GM10266 (cell line): ENCODE measurements around the gene KRT71.

Experiments
- DNase-seq: peaks from one replicate; pipeline ENCODE4 v3.0.0; 2012; ENCODE audit errors: extremely low spot score
- TF ChIP-seq, protein P1 (sequence below): IDR thresholded peaks from 2 replicates; pipeline ENCODE4 v1.5.1; 2012; ENCODE audit warnings: mild to moderate bottlenecking, low read depth; ENCODE audit not compliant: control insufficient read depth, insufficient read depth; ENCODE audit errors: missing control alignments

The KRT71 gene

DNA sequence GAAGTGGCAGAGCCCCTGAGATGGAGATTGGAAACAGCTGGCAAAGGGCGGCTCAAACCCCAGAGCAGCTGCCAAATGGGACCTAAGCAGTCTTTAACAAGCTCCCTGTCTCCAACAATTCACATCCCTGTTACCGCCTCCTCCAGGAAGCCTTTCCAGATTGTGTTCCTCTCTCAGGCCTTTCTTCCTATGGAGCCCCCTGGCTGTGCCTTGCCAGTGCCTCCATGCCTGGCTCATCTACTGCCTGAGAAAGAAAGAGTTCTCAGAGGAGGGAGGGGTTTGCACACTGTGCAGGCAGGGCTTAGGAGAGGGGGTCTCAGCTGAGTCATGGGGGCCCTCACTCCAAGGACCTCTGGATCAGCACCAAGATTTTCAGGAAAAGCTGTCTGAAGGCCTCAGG, 29.5 kb upstream of the KRT71 start:
- TF ChIP-seq, protein P1, sequence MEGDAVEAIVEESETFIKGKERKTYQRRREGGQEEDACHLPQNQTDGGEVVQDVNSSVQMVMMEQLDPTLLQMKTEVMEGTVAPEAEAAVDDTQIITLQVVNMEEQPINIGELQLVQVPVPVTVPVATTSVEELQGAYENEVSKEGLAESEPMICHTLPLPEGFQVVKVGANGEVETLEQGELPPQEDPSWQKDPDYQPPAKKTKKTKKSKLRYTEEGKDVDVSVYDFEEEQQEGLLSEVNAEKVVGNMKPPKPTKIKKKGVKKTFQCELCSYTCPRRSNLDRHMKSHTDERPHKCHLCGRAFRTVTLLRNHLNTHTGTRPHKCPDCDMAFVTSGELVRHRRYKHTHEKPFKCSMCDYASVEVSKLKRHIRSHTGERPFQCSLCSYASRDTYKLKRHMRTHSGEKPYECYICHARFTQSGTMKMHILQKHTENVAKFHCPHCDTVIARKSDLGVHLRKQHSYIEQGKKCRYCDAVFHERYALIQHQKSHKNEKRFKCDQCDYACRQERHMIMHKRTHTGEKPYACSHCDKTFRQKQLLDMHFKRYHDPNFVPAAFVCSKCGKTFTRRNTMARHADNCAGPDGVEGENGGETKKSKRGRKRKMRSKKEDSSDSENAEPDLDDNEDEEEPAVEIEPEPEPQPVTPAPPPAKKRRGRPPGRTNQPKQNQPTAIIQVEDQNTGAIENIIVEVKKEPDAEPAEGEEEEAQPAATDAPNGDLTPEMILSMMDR, result no peak

GRCh38 chr12:52581481-52581880, 28.5 kb upstream of the KRT71 start:
- no peak for DNase-seq

More for the DNA sequence above, 29.5 kb upstream of the KRT71 start:
- no peak for DNase-seq

GRCh38 chr12:52581066-52581465, 28.1 kb upstream of the KRT71 start:
- TF ChIP-seq, protein P1, result no peak
- no peak for DNase-seq

More at GRCh38 chr12:52581481-52581880, 28.5 kb upstream of the KRT71 start:
- TF ChIP-seq, protein P1, result no peak

GRCh38 chr12:52580496-52580895, 27.6 kb upstream of the KRT71 start:
- TF ChIP-seq, protein P1, result no peak
- DNase-seq, result no peak

- TF ChIP-seq, protein P1, result no peak
- no peak for DNase-seq
These were observed 26.8 kb upstream of the KRT71 start for GRCh38 chr12:52579468-52580465.

DNA sequence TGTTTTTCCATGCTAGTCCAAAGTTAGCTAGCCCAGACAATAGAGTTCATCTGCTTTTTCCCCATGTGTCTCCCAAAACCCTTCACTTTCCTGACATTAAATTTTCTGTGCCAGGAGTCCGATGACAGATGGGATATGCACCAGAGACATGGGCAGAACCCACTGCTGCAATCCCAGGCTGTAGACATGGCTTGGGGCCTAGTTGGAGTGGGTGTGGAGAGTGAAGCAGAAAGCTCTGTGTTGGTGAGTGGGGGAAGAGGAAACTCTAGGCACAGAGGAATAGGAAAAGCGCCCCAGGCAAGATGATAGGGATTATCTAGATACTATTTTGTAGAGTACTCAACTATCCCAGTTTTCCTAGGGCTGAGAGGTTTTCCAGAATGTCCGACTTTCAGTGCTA, 25.5 kb upstream of the KRT71 start:
- TF ChIP-seq, protein P1, result no peak
- no peak for DNase-seq

DNA sequence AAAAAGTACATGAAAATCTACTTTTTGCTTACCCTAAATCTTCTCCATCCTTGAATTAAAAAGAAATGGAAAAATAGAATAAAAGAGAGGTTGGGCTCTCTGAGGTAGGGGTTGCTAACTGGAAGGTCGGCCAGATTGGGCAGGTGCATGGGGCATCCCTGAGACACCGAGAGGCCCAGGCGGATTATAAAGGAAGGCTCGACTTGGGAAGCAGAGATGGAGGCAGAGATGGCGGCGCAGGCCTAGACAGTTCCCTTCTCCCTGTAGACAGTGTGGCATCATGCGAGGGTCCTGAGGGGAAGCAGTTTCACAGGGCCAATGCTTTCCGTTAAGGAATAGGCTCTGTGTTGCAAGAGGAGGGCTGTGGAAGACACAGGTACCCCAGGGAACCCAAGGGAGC, 24.4 kb upstream of the KRT71 start:
- TF ChIP-seq, protein P1, result no peak
- DNase-seq, result no peak
